ENCODE measurements around the gene HSPB7.

DNA sequence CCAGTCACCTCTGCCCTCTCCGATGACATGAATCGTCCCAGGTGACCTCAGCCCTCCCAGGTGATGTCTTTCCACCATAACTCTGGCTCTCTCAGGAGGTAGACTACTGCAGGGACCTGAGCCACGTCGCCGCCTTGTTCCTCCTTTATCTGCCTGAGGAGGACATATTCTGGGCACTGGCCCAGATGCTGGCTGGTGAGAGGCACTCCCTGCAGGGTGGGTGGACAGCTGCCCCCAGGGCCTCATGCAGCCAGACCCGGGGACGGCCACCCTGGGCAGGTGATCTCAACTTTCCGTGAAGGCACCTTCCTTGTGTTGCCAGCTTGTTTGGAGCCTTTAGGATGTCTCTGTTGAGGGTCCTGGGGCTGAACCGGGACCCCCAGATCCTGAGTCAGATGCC lies 28.1 kb downstream of the HSPB7 start:
- TF ChIP-seq EZH2 (IDR thresholded peaks at IDR 0.05; ENCODE audit: borderline replicate concordance, low read length), result no peak
- TF ChIP-seq, protein P1, sequence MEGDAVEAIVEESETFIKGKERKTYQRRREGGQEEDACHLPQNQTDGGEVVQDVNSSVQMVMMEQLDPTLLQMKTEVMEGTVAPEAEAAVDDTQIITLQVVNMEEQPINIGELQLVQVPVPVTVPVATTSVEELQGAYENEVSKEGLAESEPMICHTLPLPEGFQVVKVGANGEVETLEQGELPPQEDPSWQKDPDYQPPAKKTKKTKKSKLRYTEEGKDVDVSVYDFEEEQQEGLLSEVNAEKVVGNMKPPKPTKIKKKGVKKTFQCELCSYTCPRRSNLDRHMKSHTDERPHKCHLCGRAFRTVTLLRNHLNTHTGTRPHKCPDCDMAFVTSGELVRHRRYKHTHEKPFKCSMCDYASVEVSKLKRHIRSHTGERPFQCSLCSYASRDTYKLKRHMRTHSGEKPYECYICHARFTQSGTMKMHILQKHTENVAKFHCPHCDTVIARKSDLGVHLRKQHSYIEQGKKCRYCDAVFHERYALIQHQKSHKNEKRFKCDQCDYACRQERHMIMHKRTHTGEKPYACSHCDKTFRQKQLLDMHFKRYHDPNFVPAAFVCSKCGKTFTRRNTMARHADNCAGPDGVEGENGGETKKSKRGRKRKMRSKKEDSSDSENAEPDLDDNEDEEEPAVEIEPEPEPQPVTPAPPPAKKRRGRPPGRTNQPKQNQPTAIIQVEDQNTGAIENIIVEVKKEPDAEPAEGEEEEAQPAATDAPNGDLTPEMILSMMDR (IDR thresholded peaks at IDR 0.05; ENCODE audit: low read length), result no peak

Measured in OCI-LY1 (cell line).